ENCODE data around the gene SEPSECS. TPM values are rescaled to one million over a fixed set of nuclear protein-coding genes. Genes with fewer than 3 reads are reported as not detected.

The SEPSECS gene
- 11.3 TPM for total RNA-seq
- long read RNA-seq, full-length matches to known transcripts, result 1 of 6 reads
- long read RNA-seq, partial matches to known transcripts, result 1 of 6 reads
- long read RNA-seq, other reads (novel, unspliced or antisense), result 4 of 6 reads

DNA sequence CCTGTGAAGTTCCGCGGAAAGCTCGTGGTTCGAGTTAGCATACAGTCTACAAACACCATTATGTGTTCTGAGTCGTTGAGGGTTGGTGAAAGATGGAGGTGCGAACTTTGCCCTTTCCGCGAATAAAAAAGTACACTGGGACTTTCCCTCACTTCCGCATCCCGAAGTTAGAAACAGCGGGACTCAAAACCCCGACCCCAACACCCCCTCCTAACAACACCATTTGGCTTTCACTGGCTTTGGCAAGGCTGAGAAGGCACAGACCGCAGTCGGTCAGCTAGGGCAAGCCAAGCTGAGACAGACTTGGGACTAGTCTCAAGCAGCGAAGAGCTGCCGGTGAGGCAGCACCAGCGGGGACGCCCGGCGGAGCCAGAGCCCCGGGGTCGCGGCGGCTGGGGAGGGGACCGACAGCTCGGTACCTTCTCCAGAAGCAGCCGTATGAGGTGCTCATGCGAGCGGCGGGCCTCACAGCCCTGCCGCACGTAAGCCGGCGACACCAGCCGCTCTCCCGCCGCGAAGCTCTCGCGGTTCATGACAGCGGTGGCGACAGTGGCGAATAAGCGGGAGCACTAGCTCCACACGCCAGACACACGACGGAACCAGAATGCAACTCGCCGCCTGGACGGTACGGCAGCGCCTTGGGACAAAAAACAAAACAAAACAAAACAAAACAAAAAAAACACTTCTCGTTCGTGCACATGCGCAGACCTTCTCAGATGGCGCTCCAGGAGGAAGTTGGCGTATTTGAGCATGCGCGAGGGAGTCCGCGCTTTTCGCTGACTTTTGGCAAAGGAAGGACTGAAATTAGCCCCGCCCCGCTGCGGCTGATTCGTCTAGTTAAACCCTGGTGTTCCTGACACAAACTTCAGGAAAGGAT lies at the start of gene SEPSECS:
Gene SEPSECS, minus strand, starts transcription at position 613 of the 877 bp plus-strand sequence. Its CDS starts 80 bp downstream, at position 533.
- no peaks in the 10 kb centered on the region for H3K9me3 ChIP-seq
- H3K27me3 ChIP-seq (ENCODE audit: low read depth), result no peaks in the 10 kb centered on the region
- peaks cover 6% of the 10 kb centered on the region for H3K36me3 ChIP-seq
- H3K4me1 ChIP-seq, result peaks cover 23% of the 10 kb centered on the region
- intact Hi-C loops (cut with DNase I), result no loop called here
- TF ChIP-seq, protein P1, sequence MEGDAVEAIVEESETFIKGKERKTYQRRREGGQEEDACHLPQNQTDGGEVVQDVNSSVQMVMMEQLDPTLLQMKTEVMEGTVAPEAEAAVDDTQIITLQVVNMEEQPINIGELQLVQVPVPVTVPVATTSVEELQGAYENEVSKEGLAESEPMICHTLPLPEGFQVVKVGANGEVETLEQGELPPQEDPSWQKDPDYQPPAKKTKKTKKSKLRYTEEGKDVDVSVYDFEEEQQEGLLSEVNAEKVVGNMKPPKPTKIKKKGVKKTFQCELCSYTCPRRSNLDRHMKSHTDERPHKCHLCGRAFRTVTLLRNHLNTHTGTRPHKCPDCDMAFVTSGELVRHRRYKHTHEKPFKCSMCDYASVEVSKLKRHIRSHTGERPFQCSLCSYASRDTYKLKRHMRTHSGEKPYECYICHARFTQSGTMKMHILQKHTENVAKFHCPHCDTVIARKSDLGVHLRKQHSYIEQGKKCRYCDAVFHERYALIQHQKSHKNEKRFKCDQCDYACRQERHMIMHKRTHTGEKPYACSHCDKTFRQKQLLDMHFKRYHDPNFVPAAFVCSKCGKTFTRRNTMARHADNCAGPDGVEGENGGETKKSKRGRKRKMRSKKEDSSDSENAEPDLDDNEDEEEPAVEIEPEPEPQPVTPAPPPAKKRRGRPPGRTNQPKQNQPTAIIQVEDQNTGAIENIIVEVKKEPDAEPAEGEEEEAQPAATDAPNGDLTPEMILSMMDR (IDR thresholded peaks at IDR 0.05), result no peak
- DNase-seq (peak; percentile 99), ATAC-seq (peak; percentile 96)
- H3K27ac ChIP-seq, result peak within 1 kb of the TSS; percentile 96
- peak within 1 kb of the TSS; percentile 77 for H3K4me3 ChIP-seq

DNA sequence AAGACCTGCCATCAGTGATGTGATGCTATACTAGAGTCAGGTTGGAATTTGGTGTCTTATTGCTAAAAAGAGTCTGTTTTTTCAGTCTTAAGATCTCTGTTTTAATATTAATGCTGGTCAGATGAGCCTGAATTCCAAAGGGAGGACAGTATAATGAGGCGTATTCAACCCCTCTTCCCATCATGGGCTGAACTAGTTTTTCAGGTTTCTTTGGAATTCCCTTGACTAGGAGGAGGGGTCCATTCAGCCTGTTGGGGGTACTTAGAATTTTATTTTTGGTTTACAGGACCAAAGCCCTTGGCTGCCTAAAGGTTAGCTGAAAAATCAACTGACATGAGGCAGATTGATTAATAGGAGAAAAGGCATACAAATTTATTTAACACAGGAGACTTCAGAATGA lies 49.5 kb upstream of the SEPSECS start:
- intact Hi-C loops (cut with DNase I), result no loop called here
- Histone ChIP-seq H3K4me1 (no peaks in the 10 kb centered on the region), H3K27me3 (ENCODE audit: low read depth) (no peaks in the 10 kb centered on the region), H3K27ac (no peak overlapping the region), H3K36me3 (no peaks in the 10 kb centered on the region), H3K9me3 (peaks cover 3% of the 10 kb centered on the region), H3K4me3 (no peak overlapping the region)
- ATAC-seq (no peak), DNase-seq (no peak)
- TF ChIP-seq, protein P1 (IDR thresholded peaks at IDR 0.05), result no peak

DNA sequence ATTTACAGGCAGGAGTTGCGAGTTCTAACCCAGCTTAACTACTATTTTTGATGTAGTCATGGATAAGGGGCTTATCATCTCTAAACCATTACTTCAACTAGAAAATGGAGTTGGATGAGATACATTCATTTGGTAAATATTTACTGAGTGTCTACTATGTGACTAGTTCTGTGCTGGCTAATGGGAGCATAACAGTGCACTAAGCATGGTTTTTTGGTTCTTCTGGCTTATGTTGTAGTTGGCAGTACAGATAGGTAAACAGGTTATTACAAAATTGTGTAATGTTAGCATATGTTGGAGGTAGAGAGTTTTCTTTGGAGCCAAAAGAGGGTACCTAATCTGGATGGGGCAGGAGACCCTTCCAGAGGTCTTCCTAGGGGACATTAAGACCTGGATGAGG lies 47.7 kb upstream of the SEPSECS start:
- no peak for ATAC-seq
- intact Hi-C loops (cut with DNase I), result no loop called here

DNA sequence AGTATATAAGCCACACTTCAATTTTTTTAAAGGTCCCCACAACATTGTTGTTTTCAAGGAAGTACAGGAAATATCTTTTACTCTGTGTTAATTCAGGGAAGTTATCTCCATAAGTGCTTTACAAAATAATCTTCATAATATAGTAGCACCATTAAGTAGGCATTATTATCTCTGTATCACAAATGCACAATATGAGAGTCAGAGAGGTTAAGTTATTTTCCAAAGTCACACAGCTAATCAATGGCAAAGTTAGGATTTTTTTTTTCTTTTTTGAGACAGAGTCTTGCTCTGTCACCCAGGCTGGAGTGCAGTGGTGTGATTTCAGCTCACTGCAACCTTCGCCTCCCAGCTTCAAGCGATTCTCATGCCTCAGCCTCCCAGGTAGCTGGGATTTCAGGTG lies 38.5 kb upstream of the SEPSECS start:
- Histone ChIP-seq H3K36me3 (no peaks in the 10 kb centered on the region), H3K4me1 (no peaks in the 10 kb centered on the region), H3K4me3 (no peak overlapping the region), H3K27me3 (ENCODE audit: low read depth) (no peaks in the 10 kb centered on the region), H3K27ac (no peak overlapping the region), H3K9me3 (no peaks in the 10 kb centered on the region)
- intact Hi-C loops (cut with DNase I), result no loop called here
- ATAC-seq, result no peak
- TF ChIP-seq, protein P1 (IDR thresholded peaks at IDR 0.05), result no peak
- no peak for DNase-seq

More for the DNA sequence above, 47.7 kb upstream of the SEPSECS start:
- Histone ChIP-seq H3K9me3 (peaks cover 3% of the 10 kb centered on the region), H3K36me3 (no peaks in the 10 kb centered on the region), H3K27me3 (ENCODE audit: low read depth) (no peaks in the 10 kb centered on the region), H3K4me3 (no peak overlapping the region), H3K4me1 (no peaks in the 10 kb centered on the region), H3K27ac (no peak overlapping the region)
- TF ChIP-seq, protein P1 (IDR thresholded peaks at IDR 0.05), result no peak
- no peak for DNase-seq

DNA sequence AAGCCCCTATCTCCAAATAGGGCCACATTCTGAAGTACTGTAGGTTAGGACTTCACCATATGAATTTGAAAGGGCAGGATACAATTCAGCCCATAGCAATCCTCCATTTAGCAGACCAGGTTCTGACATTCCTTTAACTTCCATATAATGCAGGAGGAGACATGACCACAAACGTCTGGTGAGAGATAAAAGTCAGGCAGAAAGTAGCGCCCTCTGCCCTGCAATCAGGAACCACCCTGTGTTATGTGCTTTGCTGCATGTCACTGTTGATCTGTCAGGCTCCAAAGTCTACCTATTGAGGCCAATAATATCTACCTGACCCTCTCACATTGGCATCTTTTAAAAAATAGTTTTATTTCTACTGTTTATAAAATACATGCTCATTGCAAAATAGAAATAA lies 30.2 kb upstream of the SEPSECS start:
- H3K4me3 ChIP-seq, result no peak overlapping the region
- DNase-seq (no peak), ATAC-seq (no peak)
- intact Hi-C loops (cut with DNase I), result no loop called here
- no peaks in the 10 kb centered on the region for H3K36me3 ChIP-seq
- H3K9me3 ChIP-seq, result no peaks in the 10 kb centered on the region
- no peaks in the 10 kb centered on the region for H3K4me1 ChIP-seq
- TF ChIP-seq, protein P1 (IDR thresholded peaks at IDR 0.05), result no peak
- H3K27ac ChIP-seq, result no peak overlapping the region
- no peaks in the 10 kb centered on the region for H3K27me3 ChIP-seq (ENCODE audit: low read depth)

All from lower lobe of right lung (tissue), 2 donors.